GM18520 (cell line): ENCODE data around the gene PDZD2.
A peak's percentile ranks its signal among the peaks of the same experiment; 100 is the strongest.
"Not testable (repeated sequence)": the region's sequence is repeated elsewhere in the genome, so short reads cannot be mapped to it uniquely, and the experiment has no call there.

ENCODE experiments used
- ATAC-seq: cut with Tn5 transposase; IDR thresholded peaks from one replicate; pipeline ENCODE4 v1.9.1; 2021; ENCODE audit not compliant: unreplicated experiment

PDZD2 gene

DNA sequence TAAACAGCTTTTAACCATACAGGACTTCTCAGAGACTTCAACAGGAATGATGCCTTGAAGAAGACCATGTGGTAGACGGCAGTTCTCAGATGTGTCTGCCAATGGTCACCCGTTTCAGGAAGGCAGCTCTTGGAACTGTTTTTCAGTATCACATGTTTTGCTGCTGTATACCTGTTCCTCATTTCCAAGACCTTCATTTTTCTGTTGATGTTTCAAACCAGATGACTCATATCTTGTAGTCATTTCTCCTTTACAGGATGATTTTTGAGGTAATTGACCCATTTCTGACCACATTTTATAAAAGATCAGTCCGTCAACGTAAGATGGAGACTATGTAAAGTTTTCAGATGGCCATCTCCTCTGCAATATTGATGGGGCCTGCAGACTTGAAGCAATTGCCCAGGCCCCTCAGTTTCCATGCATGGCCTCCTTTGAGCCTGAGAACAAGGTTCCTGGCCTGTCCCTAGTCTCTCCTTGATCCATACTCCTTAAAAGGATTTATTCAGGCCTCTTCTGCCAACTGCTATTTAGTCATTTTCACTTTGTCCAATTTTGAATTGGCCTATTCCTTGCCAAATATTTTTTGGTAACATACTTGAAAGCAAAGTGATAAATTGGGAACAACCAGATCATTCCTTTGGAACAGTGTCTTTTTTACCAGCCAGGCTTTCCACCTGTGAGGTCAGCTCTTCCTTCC is 128.6 kb downstream of the PDZD2 start:
- no peak for ATAC-seq

DNA sequence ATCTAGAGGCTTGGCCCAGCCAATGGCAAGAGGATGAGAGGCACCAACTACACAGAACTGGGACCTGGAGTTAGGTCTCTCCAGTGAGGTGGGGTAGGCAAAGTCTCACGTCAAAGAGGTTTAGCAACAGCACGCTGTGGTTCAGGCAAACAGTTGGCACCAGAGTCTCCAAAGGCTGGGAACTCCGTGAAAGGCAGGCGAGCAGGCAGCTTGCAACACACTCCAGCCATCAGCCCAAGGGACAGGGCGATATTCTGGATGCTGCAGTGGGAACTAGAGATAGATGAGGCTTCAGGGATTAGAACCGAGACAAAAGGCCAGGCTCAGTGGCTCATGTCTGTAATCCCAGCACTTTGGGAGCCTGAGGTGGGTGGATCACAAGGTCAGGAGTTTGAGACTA is 129.1 kb downstream of the PDZD2 start:
- ATAC-seq: no peak

DNA sequence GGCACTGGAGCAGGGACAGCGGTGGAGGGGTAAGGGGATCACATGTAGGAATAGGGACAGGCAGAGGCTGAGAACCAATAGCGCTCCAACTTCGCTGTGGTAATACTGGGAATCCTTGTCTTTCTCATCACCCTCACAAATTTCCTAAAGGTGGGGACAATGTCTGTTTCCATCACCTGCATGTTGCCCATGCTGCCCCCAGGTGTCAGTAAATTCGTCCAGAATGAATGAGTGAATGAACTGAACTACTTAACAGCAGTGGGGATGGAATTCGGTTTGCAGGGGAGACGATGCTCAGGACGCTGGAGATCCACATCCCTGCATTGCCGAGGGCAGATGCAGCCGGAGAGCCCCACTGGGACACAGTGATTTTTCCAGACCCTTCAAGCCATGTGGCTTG is 129.9 kb downstream of the PDZD2 start:
- no peak for ATAC-seq

DNA sequence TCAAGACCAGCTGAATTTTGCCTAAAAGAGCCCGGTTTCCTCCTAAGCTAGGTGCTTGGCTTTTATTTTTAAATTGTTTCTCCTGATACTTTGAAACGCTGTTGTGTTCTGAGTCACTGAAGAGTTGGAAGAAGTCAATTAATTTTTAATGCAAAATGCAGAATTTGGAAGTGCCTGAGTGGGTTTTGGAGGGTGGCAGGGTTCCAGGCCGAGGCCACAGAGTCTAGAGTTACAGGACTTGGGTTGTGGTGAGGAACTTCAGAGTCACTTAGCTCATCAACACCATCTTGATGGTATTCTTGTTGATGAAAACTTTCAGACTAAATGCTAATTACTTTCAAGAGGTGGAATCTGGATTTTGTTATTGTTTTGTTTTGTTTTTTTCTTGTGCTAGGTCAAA is 130.6 kb downstream of the PDZD2 start:
- ATAC-seq: no peak

DNA sequence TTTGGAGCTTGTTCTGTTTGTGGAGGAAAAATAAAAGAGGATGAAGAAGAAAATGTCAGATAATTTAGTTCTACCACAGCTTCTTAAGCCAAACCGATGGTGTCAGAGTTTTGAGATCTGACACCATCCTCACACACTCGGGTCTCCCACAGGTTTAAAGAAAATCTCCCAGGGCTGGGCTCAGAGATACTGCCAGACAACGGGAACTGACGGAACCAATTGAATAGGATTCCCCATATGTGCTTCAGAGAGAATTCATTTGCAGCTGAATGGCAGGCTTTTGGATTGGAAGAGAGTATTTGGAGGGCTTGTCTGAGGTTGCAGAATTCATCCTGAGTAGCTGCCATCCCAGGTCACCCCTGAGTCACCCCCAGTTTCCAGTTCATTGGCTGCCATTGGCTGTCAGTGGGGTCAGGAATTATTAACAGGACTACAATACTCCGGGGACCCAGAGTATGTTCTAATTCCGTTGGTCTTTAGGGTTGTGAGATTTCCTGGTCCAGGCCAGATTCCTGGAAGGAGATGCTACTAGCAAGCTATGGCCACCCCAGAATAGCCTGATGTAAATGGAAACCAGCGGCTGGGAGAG is 131.3 kb downstream of the PDZD2 start:
- no peak for ATAC-seq

DNA sequence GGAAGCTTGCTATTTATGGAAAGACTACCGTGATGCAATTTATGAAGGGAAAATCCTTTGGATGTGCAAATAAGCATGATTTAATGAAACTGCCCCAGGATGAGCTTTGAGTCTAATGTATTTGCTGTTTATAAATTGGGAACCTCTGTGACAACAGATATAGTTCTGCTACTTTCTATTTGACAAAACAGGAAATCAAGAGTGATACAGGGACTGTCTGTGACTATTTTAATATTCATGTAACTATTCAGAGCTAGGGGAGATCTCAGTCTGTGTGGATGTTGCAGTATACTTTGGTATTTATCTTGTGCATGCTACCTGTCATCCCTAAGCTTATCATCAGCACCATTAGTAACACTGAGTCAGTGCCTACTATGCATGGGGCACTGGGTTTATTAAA is 132.1 kb downstream of the PDZD2 start:
- ATAC-seq: peak; percentile 93

DNA sequence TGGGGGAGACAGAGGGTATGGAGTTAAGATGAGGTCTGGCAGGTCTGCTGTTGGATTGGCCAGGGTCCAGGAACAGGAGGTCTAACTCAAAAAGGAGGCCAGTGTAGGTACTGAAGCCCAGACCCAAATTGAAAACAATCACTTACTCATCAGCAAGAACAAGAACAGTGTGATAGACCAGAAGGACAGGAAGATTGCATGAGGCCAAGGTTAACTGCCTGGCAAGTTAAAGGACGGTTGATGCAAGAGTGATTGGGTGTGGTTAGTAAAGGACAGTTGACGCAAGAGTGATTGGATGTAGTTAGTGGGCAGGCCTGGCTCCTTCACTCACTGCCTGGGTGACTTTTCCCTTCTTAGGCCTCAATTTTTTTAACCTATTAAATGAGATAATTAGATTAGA is 132.6 kb downstream of the PDZD2 start:
- ATAC-seq: no peak

DNA sequence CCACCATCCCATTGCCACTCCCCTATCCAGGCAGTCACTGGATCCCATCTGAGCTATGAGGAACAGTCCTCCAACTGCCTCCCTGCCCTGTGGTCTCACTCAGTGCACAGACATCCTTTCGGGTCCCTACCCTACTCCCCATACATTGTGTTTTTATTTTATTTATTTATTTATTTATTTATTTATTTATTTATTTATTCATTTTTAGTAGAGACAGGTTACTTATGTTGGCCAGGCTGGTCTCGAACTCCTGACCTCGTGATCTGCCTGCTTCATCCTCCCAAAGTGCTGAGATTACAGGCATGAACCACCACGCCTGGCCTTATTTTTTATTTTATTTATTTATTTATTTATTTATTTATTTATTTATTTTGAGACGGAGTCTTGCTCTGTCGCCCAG is 137.4 kb downstream of the PDZD2 start:
- not testable (repeated sequence) for ATAC-seq

DNA sequence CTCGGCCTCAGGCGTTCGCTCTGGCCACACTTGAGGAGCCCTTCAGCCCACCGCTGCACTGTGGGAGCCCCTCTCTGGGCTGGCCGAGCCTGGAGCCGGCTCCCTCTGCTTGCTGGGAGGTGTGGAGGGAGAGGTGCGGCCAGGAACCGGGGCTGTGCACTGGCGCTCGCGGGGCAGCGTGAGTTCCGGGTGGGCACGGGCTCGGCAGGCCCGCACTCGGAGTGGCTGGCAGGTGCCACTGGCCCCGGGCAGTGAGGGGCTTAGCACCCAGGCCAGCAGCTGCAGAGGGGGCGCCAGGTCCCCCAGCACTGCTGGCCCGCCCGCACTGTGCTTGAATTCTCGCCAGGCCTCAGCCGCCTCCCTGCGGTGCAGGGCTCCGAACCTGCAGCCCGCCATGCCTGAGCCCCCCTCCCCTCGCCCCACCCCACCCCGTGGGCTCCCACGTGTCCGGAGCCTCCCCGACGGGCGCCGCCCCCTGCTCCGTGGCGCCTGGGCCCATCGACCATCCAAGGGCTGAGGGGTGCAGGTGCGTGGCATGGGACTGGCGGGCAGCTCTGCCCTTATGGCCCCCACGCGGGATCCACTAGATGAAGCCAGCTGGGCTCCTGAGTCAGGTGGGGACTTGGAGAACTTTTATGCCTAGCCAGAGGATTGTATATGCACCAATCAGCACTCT is 138.2 kb downstream of the PDZD2 start:
- no peak for ATAC-seq

DNA sequence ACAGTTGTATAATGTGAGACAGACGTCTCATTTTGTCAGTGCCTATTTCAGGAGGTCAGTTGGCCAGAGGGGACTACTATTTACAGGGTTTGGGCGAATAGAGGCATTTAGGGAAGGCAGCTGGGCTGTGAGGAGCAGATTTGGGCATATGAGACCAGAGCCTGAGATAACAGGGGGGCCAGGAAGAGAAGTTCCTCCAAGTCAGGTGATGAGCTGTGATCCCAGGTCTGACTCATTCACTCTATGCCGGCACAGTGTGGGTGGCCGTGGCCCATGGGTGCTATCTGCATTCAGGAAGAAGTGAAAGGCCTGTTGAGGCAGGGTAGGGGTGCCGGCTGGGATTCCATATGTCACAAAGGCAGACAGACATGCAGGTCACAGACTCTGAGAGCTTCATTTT is 142.8 kb downstream of the PDZD2 start:
- no peak for ATAC-seq

DNA sequence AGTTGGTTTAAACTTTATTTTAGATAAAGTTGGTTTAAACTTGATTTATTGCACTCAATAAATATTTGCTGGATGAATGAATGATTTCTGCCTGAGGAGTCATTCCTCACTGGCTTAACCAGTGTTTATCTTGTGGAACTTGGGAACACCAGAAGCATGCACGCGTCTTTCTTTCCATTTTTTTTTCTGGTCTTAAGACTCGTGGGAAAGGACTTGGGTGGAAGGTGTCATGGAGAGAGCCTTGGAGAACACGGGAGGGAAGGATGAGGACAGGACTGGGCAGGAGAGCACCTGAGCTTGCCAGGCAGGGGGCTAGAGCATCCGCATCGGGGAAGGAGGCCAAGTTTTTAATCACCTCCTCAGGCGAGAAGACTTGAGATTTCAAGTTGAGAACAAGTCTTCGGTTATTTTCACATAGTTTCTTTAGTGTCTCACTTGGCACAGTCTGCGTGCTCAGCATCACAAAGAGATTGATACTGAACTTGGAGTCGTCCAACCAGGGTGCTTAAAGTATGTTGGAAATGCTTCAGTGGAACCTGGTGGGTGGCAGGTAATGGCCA is 144.2 kb downstream of the PDZD2 start:
- no peak for ATAC-seq

DNA sequence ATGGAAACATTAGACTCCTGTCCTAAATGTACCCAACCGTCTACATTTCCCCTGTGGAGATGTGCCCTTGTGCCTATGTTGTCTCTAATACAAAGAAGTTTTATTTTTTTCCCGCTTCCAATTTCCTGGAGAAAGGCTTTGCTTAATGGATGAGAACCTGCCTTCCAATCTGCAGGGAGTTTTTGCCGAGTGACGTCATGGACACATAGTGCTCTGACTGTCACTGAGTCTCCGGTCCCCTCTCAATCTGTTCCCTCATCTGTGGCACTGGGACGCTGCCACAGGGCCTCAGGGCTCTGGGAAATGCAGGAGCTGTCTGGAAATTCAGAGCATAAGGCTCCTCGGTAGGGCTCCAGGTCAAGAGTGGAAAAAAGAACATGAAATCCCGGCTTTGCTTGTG is 144.8 kb downstream of the PDZD2 start:
- ATAC-seq: no peak

DNA sequence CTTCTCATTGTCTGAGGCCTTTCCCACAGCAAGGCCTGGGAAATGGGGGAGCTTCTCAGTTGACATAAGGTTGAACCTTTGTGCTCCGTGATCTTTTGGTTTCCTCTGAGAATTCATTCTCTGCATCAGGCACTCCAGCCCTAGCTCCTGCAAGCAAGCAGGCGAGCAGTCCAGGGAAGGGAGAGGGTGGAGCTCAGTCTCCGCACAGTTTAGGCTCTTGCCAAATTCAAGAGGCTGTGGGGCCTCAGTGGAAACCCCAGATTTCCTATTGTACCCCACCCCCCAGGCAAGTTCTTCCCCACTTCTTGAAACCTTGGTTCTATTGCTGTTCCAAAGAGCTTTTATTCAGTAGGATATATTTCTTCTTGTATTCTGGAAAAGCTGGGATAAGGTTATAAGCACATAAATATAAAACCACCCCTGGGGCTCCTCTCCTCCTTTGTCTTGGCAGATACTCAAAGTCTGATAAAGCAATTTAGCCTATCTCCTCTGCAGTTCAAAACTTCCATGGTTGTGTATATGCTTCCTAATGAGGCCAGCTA is 147.2 kb downstream of the PDZD2 start:
- ATAC-seq: no peak

DNA sequence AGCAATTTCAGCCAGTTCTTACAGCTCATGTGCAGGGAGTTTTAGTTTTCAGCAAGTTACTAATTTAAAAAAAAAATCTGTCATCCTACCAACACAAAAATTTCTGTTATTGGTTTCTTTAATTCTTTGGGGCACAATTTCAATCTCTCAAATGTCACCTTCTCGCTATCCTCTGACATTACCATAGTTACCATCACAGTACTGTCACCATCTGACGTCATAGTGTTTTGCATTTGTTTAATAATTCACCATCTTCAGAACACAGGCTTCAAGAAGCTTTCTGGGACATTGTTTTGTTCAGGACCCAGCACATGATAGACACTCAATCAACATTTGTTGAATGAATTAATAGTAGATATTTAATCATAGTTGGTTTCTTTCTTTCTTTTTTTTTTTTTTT is 155.1 kb downstream of the PDZD2 start:
- no peak for ATAC-seq

DNA sequence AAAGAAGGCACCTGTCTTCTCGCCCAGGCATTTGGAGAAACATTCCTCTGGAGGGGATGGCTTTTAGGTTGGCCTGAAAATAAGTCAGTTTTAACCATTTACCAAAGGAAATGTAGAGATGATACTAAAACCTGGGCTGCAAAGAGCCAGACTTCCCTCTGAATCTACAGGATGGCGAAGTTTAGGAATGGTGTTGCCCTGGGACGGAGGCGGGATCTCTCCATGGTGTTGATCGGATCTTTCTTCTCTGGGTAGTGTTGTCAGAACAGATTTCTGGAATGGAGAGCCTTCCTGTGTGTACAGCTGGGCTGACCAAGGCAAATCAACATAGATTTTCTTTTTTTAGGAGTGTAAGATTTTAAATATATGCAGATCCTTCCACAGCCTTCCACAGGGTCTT is 159.2 kb downstream of the PDZD2 start:
- ATAC-seq: no peak

DNA sequence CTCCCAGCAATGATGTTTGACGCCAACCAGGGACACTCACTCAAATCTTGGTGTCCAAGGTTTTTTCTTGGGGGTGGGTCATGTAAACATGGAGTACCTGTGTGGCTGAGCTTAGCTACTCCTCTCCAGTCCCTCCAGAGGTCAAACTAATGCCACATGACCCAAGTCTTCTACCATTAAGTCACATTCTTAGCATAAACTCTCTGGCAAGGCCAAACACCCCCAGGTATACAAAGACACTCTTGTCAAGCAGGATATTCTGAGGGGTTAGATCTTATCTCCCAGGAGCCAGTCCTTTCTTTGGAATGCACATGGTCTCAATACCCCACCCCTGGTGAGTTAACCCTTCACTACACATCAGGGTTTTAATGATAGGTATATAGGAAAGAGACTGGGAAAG is 161.4 kb downstream of the PDZD2 start:
- ATAC-seq: no peak

DNA sequence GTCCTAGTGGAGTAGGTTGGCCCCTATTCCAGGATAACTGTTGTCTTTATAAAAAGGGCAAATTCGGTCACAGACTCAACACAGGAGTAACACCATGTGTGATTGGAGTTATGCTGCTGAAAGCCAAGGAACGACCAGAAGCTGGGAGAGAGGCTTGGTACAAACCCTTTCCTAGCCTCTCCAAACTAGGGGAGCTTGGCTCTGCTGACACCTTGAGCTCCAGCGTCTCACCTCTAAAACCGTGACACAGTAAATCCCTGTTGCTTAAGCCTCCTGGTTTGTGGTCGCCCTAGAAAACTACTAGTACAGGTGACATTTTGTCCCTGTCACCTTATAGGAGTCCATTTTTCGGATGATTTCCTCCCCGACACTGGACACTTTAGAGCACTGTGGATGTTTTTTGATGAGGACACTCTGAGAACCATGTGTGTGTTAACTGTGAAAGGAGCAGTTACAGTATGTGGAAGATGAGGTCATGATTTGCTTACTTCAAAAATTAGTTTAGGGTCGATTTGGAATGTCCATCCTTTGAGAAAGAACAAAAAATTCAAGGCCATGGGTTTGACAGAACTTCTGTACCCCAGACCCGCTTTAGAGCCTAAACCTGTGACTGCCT is 167.0 kb downstream of the PDZD2 start:
- ATAC-seq: no peak

DNA sequence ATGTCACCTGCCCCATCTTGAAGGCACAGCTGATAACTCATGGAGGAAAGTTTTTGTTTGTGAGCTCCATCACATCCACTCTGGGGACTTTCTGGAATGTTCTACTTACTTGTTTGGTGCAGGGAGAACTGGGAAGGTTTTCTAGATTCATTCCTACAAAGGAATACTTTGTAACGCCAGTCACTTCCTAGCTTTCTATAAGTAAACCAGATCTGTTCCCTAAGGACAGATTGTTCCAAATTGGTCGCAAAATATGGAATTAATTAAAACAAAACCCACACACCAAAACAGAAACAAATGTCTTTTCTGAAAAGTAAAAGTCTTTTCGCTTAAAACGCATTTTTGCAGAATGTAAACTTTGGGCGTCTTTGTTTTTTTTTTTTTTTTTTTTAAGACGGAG is 167.6 kb downstream of the PDZD2 start:
- no peak for ATAC-seq

DNA sequence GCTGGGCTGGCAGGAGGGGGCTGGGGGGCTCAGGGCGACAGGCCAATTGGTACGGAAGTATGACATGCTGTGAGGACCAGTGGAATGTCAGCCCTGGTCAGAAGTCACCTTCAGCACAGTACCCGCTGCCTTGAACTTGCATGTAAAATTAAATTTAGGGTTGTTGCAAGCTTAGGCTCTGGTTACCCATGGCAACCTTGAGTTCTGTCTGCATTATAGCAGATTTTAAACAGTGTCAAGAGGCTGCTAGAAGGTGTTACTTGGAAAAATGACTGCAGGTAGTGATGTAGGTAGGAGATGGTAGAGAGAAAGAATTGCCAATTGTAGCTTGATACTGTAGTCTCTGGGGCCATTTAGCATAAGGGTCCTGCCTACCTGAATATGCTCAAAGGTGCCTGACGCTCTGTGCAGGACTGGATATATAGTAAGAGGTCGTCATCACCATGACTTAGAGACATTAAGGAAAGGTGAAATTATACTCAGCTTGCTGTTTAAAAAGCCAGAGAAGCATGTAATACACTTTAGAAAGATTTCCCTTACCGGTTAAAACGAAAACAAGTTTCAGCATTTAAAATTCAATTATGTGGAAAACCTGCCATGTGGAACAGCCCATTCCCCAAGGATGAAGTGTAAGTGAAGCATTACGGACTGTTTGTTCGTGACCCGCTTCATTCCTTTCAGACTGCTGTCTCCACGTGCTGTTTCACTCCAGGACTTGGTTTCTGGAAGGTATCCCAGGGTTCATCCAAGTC is 169.0 kb downstream of the PDZD2 start:
- ATAC-seq: no peak

DNA sequence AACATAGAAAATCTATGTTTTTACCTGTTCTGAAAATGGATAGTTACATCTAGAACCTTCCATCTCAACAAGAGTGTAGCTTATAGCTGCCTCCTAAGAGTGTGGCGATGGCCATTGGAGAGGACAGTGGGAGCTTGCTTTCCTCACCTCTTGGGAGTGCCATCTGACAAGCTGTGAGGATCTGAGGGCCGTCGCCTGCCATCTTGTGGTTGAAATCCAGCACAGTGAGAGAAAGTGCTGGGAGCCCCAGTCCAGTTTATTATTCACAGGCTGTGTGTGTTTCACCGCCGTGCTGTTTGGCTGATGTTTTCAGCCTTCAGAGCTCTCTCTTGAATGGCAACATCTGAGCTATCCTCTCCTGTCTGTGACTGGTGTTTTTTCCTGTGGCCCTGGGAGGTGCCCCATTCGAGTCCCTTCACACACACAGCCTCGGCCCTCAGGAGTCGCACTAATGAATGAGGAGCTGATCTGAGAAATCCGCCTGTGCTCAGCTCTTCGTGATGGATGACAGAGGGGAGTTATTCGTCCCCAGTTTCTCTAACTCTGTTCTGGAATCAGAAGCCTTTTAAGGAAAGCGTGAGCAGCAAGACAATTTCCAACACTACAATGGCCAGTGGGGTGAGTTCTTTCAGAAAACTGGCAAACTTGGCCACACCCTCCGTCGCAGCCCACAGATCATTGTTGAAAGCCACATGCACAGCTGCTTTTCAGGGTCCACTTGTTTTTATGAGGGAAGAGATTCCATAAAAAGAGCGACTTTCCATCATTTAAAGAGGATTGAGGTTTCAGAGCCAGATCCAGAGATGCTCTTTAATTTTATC is 170.3 kb downstream of the PDZD2 start:
- ATAC-seq: no peak
